Kidney tubule cell (primary cell): ENCODE measurements around the gene RNASEH2A.
A peak's percentile ranks its signal among the peaks of the same experiment; 100 is the strongest.
"Not testable (repeated sequence)": the region's sequence is repeated elsewhere in the genome, so short reads cannot be mapped to it uniquely, and the experiment has no call there.

Source experiments
- DNase-seq: peaks from one replicate; pipeline ENCODE4 v3.0.0-alpha.2; 2018; ENCODE audit warnings: low spot score

The RNASEH2A gene

DNA sequence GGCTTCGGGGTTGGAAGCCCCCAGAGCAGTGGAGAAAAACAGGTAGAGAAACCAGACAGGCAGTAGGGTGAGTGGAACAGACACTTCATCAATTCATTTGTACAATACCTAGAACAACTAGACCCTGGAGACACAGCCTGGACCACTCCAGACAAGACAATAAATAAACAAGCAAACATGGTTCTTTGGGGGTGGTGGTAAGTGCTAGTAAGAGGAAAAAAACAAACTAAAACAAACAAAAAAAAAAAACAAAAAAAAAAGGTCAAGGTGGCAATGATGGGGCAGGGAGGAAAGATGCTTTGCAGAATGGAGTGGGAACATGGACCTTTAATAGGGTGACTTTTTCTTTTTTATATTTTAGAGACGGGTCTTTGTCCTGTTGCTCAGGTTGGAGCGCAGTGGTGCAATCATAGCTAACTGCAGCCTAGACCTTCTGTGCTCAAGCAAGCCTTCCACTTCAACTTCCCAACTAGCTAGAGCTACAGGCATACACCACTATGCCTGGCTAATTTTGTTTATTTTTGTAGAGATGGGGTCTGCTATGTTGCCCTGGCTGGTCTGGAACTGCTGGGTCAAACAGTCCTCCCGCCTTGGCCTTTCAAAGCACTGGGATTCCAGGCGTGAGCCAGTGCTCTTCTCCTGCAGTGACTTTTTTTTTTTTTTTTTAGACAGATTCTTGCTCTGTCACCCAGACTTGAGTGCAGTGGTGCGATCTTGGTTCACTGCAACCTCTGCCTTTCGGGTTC lies 12.0 kb upstream of the RNASEH2A start:
- DNase-seq: peak; percentile 25

GRCh38 chr19:12794971-12795381 lies 11.4 kb upstream of the RNASEH2A start:
- DNase-seq: no peak

DNA sequence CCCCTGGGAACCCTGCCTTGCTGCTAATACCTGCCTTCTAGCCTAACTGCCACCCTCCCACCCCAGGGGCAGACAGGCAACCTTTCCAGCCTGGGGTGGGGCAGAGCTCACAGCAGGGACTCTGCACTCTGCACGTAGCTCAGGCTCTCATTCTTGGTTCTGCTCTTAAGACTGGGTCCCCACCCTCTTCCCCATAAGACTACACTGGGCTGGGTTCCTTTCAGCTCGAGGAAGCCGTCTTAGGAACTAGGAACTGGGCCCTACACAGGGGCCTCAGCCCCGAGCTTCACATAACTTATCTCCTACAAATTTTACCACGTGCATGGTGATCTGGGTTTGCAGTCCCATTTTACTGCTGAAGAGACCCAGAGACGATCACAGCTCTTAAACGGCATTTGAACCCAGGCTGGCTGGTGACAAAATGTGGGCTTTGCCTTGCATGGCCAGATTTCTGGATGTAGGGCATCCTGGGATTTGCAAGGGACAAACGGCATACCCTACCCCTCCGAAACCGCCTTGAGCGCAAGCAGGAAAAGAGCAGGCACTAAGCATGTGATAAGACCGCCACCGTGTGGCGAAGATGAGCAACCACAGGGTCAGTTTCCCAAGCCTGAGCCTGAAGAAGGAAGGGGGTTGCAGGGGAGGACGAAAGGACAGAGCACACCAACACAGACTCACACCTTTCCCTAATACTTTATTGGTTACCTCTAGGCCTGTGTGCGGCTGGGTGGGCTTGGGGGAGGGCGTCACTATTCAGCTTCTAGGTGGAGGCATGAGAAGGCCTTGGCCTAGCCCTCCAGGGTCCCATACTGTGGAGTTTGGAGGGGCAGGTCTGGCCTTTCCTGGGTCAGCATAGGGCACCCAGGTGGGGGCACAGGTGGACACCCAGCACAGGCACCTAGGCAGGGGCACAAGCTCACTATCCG lies 10.0 kb upstream of the RNASEH2A start:
- DNase-seq: peak; percentile 84

- no peak for DNase-seq
Observed at GRCh38 chr19:12797141-12797587, 9.2 kb upstream of the RNASEH2A start.

GRCh38 chr19:12797607-12798006 lies 8.8 kb upstream of the RNASEH2A start:
- DNase-seq: not testable (repeated sequence)

DNA sequence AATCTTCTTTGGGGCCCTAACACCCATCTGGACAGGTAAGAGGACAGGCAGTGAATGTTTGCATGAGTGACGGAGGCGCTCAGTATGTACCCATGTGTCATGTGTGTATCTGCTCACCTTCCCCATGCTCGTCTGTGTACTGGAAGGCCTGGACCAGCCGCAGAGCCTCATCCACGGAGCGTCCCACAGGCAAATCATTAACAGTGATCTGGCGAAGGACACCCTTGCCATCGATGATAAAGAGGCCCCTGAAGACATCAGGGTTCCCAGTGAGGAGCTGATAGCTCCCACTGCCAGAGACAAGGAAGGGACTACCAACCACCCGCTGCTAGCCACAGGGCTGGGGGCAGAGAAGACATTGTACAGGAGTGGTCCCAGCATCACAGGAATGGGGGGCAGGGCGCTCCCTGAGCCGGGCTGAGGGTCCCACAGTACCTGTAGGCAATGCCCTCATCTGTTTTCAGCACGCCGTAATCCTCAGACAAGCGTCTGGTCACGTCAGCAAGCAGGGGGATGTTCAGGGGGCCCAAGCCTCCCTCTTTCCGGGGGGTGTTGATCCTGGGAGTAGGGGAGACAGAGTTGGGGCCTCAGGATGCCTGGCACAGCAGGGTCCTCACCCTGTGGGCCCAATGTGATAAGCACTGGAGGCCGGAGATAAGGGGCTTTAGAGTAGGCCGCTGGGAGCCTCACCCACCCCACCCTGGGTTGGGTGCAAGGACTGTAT lies 6.5 kb upstream of the RNASEH2A start:
- DNase-seq: no peak

GRCh38 chr19:12800466-12800770 lies 6.0 kb upstream of the RNASEH2A start:
- DNase-seq: no peak

GRCh38 chr19:12800923-12801465 lies 5.4 kb upstream of the RNASEH2A start:
- DNase-seq: peak; percentile 20

GRCh38 chr19:12801466-12802266 lies 4.7 kb upstream of the RNASEH2A start, which contains the start of the genes PRDX2 and THSD8:
Gene PRDX2, minus strand, starts transcription at chr19:12801800. Its CDS starts 539 bp downstream, at chr19:12801261.
Gene THSD8, plus strand, starts transcription at chr19:12802069. Its CDS starts 3 bp downstream, at chr19:12802072.
- peak; percentile 75 for DNase-seq

GRCh38 chr19:12802267-12803106 lies 3.9 kb upstream of the RNASEH2A start:
- DNase-seq: no peak

DNA sequence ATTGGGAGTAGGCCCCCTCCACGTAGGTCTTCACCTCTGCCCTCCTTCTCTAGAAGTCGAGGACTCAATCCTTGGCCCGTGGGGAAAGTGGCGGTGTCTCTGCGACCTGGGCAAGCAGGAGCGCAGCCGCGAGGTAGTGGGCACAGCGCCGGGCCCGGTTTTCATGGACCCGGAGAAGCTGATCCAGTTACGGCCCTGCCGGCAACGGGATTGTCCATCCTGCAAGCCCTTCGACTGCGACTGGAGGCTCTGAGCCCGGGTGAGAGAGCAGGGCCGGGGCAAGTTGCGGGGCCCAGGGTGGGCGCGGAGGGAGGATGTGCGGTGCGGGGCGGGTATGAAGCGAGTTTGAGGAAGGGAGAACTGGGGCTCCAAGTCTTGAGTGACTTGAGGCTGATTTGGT lies 2.3 kb upstream of the RNASEH2A start:
- no peak for DNase-seq

GRCh38 chr19:12815088-12815487 lies 8.7 kb downstream of the RNASEH2A start:
- no peak for DNase-seq

DNA sequence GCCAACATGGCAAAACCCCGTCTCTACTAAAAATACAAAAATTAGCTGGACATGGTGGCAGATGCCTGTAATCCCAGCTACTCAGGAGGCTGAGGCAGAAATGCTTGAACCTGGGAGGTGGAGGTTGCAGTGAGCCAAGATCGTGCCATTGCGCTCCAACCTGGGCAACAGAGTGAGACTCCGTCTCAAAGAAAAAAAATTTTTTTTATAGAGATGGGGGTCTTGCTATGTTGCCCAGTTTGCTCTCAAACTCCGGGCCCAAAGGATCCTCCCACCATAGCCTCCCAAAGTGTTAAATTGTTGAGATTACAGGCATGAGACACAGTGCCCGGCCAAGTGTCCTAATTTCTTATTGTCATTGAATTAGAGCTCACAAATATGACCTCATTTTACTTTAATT lies 10.8 kb downstream of the RNASEH2A start:
- DNase-seq: not testable (repeated sequence)

- DNase-seq: not testable (repeated sequence)
Observed at GRCh38 chr19:12817810-12818209, 11.4 kb downstream of the RNASEH2A start.

DNA sequence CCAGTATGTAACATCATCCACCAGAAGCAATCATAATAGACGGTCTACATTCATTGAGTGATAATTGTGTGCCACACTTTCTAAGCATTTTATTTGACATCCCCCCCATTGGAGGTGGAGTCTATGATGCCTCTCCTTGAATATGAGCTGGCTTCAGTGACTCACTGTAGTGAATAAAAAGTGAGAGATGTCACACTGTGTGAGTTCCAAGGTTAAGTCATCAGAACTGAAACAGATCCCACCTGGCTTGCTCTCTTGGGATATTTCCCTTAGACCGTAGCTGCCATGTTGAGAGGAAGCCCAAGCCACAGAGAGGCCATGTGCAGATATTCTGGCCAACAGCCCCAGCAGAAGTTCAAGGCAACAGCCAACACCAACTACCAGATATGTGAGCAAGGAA lies 15.4 kb downstream of the RNASEH2A start:
- peak; percentile 51 for DNase-seq

DNA sequence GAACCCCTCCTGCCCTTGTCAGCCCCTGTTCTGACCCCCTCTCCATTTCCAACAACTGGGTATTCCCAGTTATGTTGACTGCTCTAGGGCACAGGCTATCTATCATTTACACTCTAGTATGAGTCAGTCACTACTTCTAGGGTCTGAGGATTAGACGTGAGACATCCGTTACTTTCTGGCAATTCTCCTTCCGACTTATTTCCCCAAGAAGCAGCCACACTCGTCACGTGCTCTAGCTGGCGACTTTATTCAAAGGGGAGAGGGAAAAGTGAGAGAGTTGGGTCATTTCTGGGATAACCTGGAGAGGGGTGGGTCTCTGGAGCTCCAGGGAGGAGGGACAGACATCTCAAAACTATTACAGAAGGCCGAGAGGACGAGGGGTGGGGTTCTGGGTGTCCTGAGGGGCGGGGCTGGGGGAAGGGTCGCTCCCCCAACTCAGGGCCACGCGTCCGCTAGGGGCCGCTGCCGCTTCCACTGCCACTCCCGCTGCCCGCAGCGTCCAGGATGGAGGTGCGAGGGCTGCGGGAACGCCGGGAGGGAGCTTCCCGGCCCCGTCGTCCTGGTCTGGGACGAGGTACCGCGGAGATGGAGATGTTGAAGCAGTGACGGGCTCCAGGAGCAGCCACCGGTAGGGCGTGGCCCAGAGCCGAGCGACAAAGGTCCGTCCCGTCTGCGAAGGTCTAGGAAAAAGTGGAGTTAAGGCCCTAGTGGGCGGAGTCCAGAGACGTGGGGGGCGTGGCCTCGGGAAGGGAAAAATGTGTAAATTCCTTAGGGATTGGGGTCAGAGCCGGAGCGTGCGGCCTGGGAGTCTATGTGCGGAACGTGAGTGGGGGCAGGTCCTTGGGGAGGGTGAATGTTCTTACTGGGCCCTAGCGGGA lies 19.1 kb downstream of the RNASEH2A start:
- no peak for DNase-seq

GRCh38 chr19:12828494-12828893 lies 22.1 kb downstream of the RNASEH2A start:
- DNase-seq: no peak

- no peak for DNase-seq
Observed at GRCh38 chr19:12833418-12833737, 27.0 kb downstream of the RNASEH2A start.
